Activated CD8-positive, alpha-beta T cell treated with anti-CD3 and anti-CD28 coated beads, Interleukin-2, amount 10 ng/mL, durations not matched to agents 7 days and 5 days (primary cell): ENCODE measurements around the gene ADAMTSL3. TPM values are rescaled to one million over a fixed set of nuclear protein-coding genes. Genes with fewer than 3 reads are reported as not detected.

Experiments
- ATAC-seq: fragments of 150-1000 bp; cut with Tn5 transposase; one replicate; pipeline ENCODE4 v1.10.0; 2021; ENCODE audit warnings: moderate library complexity
- CTCF ChIA-PET: fragments of 350-600 bp; sonication (Branson Sonifier 250); formaldehyde crosslinking; loops from one replicate; lab custom pipeline; 2021; ENCODE audit warnings: antibody characterized with exemption; lab: Charles Lee
- POLR2A ChIA-PET: fragments of 350-600 bp; sonication (Branson Sonifier 250); formaldehyde crosslinking; loops from one replicate; lab custom pipeline; 2021; ENCODE audit warnings: antibody characterized with exemption; lab: Charles Lee
- DNase-seq: peaks from one replicate; pipeline ENCODE4 v3.0.0-alpha.2; 2020
- H3K27ac Mint-ChIP-seq: one replicate; pipeline ENCODE4 v1.8.0; 2021; ENCODE audit warnings: mild to moderate bottlenecking, mixed read lengths
- H3K27me3 Mint-ChIP-seq: one replicate; pipeline ENCODE4 v1.8.0; 2021; ENCODE audit warnings: low read depth, mixed read lengths
- H3K36me3 Mint-ChIP-seq: one replicate; pipeline ENCODE4 v1.8.0; 2021; ENCODE audit warnings: low read depth, mixed read lengths
- H3K4me1 Mint-ChIP-seq: one replicate; pipeline ENCODE4 v1.8.0; 2021; ENCODE audit warnings: low read depth, mixed read lengths
- H3K4me3 Mint-ChIP-seq: one replicate; pipeline ENCODE4 v1.8.0; 2021; ENCODE audit warnings: mild to moderate bottlenecking, mixed read lengths
- H3K9me3 Mint-ChIP-seq: one replicate; pipeline ENCODE4 v1.8.0; 2022; ENCODE audit warnings: mixed read lengths; ENCODE audit not compliant: insufficient read depth
- total RNA-seq, 2 experiments: library from RNA; stranded (reverse); gene quantifications; one replicate each; pipeline ENCODE4 v1.2.3, GENCODE V29; 2021

Gene ADAMTSL3
- total RNA-seq, 2 experiments from 2014 or later: not detected

- POLR2A ChIA-PET: no interaction called here
- Mint-ChIP-seq H3K27ac (no peak overlapping the region), H3K27me3 (no peaks in the 10 kb centered on the region), H3K4me3 (no peak overlapping the region), H3K9me3 (no peaks in the 10 kb centered on the region), H3K36me3 (no peaks in the 10 kb centered on the region), H3K4me1 (no peaks in the 10 kb centered on the region)
- ATAC-seq: no peak
- CTCF ChIA-PET: no interaction called here
- no peak for DNase-seq
Observed at GRCh38 chr15:83626171-83626802, 27.6 kb upstream of the ADAMTSL3 start.

GRCh38 chr15:83631534-83631933 lies 22.4 kb upstream of the ADAMTSL3 start:
- Mint-ChIP-seq H3K36me3 (no peaks in the 10 kb centered on the region), H3K4me1 (no peaks in the 10 kb centered on the region), H3K27me3 (peaks cover 2% of the 10 kb centered on the region), H3K27ac (no peak overlapping the region), H3K9me3 (peaks cover 8% of the 10 kb centered on the region), H3K4me3 (no peak overlapping the region)
- ATAC-seq (no peak), DNase-seq (no peak)
- CTCF ChIA-PET: no interaction called here
- POLR2A ChIA-PET: no interaction called here

DNA sequence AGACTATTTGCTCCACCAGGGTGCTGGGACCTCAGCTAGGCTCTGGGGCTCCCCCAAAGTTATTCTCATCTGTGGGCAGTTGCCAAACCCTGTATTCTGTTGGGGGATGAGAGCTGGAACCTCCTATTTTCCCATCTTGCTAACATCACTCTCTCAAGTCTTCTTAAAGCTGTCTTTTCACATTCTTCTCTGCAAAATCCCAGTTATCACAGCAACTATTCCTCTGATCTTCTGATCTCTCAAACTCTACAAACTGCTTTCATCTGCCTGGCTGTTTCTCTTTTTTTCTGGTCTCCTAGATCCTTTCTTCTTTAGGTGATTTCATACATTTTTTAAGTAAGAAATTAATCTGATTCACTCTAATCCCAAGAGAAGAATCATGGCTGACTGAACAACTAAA lies 10.7 kb upstream of the ADAMTSL3 start:
- H3K27ac Mint-ChIP-seq: no peak overlapping the region
- H3K27me3 Mint-ChIP-seq: no peaks in the 10 kb centered on the region
- no peaks in the 10 kb centered on the region for H3K4me1 Mint-ChIP-seq
- POLR2A ChIA-PET: no interaction called here
- DNase-seq (no peak), ATAC-seq (no peak)
- H3K36me3 Mint-ChIP-seq: no peaks in the 10 kb centered on the region
- no peak overlapping the region for H3K4me3 Mint-ChIP-seq
- CTCF ChIA-PET: no interaction called here
- peaks cover 14% of the 10 kb centered on the region for H3K9me3 Mint-ChIP-seq

GRCh38 chr15:83644439-83644838 lies 9.5 kb upstream of the ADAMTSL3 start:
- POLR2A ChIA-PET: no interaction called here
- H3K36me3 Mint-ChIP-seq: no peaks in the 10 kb centered on the region
- no peaks in the 10 kb centered on the region for H3K27me3 Mint-ChIP-seq
- H3K9me3 Mint-ChIP-seq: peaks cover 14% of the 10 kb centered on the region
- ATAC-seq: no peak
- no peak for DNase-seq
- CTCF ChIA-PET: no interaction called here
- H3K27ac Mint-ChIP-seq: no peak overlapping the region
- no peak overlapping the region for H3K4me3 Mint-ChIP-seq
- H3K4me1 Mint-ChIP-seq: no peaks in the 10 kb centered on the region

DNA sequence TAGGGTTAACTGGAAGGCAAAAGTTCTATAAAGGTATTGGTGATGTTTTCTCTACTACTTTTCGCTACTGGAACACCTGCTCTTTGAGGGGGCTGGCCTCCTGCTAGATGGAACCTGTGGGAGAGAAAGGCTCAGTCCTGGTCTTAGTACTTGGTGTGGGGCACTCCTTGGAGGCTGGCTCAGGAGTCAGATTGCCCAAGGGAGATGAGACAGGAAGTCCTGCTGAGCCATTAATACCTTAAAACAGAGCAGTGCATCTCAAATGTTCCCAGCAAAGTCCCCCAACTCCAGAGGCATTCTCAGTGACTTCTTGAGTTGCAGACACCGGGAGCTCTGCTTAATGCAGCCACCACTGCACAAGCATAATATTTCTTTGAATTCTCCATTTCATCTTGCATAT lies 3.1 kb upstream of the ADAMTSL3 start:
- Mint-ChIP-seq H3K9me3 (no peaks in the 10 kb centered on the region), H3K4me3 (no peak overlapping the region), H3K27me3 (peaks cover 14% of the 10 kb centered on the region), H3K4me1 (no peaks in the 10 kb centered on the region), H3K27ac (no peak overlapping the region), H3K36me3 (no peaks in the 10 kb centered on the region)
- CTCF ChIA-PET: no interaction called here
- no peak for DNase-seq
- ATAC-seq: no peak
- POLR2A ChIA-PET: no interaction called here

DNA sequence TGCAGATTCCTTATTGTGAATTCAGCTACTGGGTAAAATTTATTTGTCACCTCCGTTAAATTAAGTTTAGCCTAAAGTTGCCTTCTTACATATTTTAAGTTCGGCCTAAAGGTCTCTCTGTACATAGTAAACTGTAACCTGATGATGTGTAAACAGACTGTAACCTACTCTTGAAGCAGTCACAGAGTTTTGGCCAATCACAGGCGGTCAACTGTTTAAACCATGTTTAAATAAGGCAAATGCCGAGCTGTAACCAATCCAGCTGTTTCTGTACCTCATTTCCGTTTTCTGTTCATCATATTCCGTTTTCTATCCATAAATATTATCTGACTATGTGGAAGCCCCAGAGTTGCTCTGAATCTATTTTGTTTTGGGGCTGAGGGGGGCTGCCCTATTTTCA lies 2.4 kb upstream of the ADAMTSL3 start:
- Mint-ChIP-seq H3K4me3 (no peak overlapping the region), H3K27ac (no peak overlapping the region), H3K36me3 (no peaks in the 10 kb centered on the region), H3K27me3 (peaks cover 14% of the 10 kb centered on the region), H3K4me1 (no peaks in the 10 kb centered on the region), H3K9me3 (no peaks in the 10 kb centered on the region)
- ChIA-PET CTCF (no interaction called here), POLR2A (no interaction called here)
- no peak for DNase-seq
- no peak for ATAC-seq

DNA sequence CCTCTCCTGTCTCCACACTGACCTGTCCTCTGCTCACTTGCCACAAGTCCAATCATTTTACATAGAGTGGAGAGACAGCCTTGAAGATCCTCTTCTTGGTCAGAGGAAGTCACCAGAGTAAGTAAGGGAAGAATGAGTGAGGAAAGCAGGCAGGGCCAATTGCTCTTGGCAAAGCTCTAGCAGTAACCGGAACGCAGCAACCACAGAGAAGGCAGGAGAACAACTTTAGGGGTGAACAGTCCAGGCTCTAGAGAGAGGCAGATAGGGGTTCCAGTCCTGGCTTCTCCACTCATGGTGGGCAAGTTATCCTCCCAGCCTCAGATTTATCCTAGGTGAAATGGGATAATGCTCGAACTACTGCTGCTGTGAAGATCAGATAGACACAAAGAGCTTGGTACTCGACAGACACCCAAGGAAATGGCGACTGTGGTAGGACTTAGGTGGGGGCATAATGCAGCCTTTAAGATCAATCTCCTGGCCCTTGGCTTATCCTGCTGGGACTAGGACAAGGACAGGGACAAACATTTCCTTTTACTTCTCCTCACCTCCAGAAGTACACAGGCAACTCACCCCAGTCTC lies 1.2 kb upstream of the ADAMTSL3 start:
- Mint-ChIP-seq H3K36me3 (no peaks in the 10 kb centered on the region), H3K27ac (no peak overlapping the region), H3K27me3 (peaks cover 14% of the 10 kb centered on the region), H3K4me3 (no peak overlapping the region), H3K9me3 (no peaks in the 10 kb centered on the region), H3K4me1 (no peaks in the 10 kb centered on the region)
- ATAC-seq: no peak
- DNase-seq: no peak
- ChIA-PET CTCF (no interaction called here), POLR2A (no interaction called here)

DNA sequence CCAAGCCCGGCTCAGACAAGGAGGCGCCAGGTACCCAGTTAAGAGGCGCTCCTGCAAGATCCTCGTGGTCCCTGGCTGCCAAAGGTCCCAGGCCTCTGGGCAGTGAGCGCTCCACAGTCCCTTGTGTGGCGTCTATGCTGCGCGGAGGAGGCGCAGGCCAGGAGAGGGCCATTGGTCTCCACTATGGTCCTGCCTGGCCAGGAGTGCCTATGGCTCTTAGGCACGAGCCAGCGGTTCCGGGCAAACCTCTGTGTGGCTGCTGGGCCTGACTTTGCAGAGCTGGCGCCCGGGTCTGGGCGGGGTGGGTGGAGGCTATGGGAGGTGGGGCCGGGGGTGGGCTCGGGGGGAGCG lies 660 bp upstream of the ADAMTSL3 start:
- H3K27ac Mint-ChIP-seq: no peak overlapping the region
- DNase-seq: no peak
- ChIA-PET POLR2A (no interaction called here), CTCF (no interaction called here)
- no peaks in the 10 kb centered on the region for H3K4me1 Mint-ChIP-seq
- peaks cover 14% of the 10 kb centered on the region for H3K27me3 Mint-ChIP-seq
- H3K4me3 Mint-ChIP-seq: no peak overlapping the region
- no peak for ATAC-seq
- no peaks in the 10 kb centered on the region for H3K36me3 Mint-ChIP-seq
- no peaks in the 10 kb centered on the region for H3K9me3 Mint-ChIP-seq

DNA sequence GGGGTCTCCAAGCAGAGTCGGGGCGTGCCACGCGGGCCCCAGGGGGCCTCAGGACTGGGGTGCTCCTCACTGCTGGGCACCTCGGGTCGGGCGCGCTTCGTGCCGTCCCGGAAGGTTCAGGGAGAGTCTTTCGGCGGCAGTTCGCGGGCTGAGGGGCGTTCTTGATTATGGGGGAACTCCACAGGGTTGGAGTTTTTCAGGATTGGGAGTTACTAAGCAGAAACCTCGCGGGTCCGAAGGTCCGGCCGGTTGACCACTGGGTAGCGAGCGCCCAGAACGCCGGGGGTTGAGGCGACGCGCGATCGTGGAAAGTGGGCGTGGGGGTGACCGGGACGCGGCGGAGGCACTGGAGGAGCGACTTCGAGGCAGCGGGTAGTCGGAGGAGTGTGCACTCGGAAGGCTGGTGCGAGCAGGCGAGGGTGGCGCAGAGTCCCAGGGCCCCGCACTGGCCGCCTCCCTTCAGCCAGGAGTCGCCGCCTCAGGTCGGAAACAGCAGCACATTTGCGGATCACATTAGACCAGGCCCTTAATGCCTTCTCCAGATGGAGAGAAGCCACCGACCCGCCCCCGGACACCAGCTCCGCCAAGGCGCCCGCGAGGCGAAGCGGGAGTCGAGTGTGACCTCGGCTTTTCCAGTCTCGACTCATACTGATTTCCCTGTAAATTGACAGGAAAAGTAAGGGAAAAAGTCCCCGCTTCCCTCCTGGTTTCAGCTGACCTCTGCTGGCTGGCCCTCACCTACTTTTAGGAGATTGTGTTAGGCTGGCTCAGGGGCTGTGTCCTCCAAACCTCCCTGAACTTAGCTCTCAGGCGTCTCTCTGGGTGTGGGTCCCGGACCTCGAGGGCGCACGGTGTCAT lies 685 bp downstream of the ADAMTSL3 start:
- POLR2A ChIA-PET: no interaction called here
- ATAC-seq: no peak
- H3K4me1 Mint-ChIP-seq: no peaks in the 10 kb centered on the region

GRCh38 chr15:83655237-83655616 lies 1.3 kb downstream of the ADAMTSL3 start:
- H3K27ac Mint-ChIP-seq: no peak overlapping the region
- CTCF ChIA-PET: no interaction called here
- peaks cover 14% of the 10 kb centered on the region for H3K27me3 Mint-ChIP-seq
- no peaks in the 10 kb centered on the region for H3K36me3 Mint-ChIP-seq
- POLR2A ChIA-PET: no interaction called here
- H3K4me3 Mint-ChIP-seq: no peak overlapping the region
- no peak for ATAC-seq
- no peak for DNase-seq
- no peaks in the 10 kb centered on the region for H3K4me1 Mint-ChIP-seq
- H3K9me3 Mint-ChIP-seq: no peaks in the 10 kb centered on the region

More for the DNA sequence above, 685 bp downstream of the ADAMTSL3 start:
- DNase-seq: no peak
- Mint-ChIP-seq H3K36me3 (no peaks in the 10 kb centered on the region), H3K27me3 (peaks cover 14% of the 10 kb centered on the region), H3K27ac (no peak overlapping the region), H3K9me3 (no peaks in the 10 kb centered on the region), H3K4me3 (no peak overlapping the region)
- CTCF ChIA-PET: no interaction called here

DNA sequence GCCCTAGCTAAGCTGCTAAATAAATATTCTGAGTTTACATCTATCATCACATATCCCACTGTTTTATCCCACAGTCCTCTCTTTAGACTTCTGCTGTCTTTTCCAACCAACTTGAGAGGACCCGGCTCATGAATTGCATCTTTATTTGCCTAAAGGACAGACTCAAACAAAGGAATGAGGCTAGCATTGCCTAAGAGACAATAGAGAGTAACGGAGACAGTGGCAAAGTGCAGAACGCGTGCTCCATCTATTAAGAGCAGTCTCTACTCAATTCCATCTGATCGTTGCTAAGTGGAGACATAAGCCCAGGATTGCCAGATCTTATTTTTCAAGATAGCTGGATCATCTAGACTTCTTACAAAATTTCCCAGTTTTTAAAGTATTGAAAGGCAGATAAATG lies 2.3 kb downstream of the ADAMTSL3 start:
- ChIA-PET CTCF (no interaction called here), POLR2A (no interaction called here)
- Mint-ChIP-seq H3K27me3 (peaks cover 14% of the 10 kb centered on the region), H3K9me3 (no peaks in the 10 kb centered on the region), H3K4me3 (no peak overlapping the region), H3K4me1 (no peaks in the 10 kb centered on the region), H3K36me3 (no peaks in the 10 kb centered on the region), H3K27ac (no peak overlapping the region)
- no peak for DNase-seq
- ATAC-seq: no peak

DNA sequence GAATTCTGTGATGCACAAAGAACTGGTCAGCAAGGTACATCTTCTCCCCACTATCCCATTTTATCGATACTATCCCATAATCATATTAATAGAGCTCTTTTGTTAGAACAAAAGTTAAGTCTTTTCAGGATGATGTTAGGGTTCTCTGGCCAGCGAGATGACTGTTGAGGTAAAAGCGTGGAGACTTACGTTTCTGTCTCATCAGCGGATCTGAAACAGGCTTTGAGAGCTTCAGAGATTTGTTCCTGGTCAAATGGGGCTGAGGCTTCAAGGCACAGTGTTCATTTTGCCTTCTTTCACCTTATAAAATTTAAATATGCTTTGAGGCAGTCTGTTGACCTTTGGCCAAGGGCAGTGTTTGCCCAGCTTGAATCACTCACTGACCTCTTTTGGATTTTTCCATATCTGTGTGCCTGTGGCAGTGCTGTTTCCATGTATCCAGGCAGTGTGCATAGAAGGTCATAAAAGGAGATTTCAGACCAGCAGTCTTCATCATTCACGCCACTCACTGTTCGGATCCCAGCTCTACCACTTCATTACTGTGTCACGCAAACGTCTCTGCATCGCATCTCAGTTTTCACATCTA lies 3.1 kb downstream of the ADAMTSL3 start:
- Mint-ChIP-seq H3K4me1 (no peaks in the 10 kb centered on the region), H3K27ac (no peak overlapping the region), H3K4me3 (no peak overlapping the region), H3K27me3 (peaks cover 13% of the 10 kb centered on the region), H3K9me3 (no peaks in the 10 kb centered on the region), H3K36me3 (no peaks in the 10 kb centered on the region)
- CTCF ChIA-PET: no interaction called here
- DNase-seq: no peak
- no peak for ATAC-seq
- POLR2A ChIA-PET: no interaction called here
